Peyer's patch (tissue), 4 donors: ENCODE data around the gene ACSM4. TPM values are rescaled to one million over a fixed set of nuclear protein-coding genes. Genes with fewer than 3 reads are reported as not detected.

Source experiments
- DNase-seq, 3 donors: peaks; one replicate each; pipeline ENCODE4 v3.0.0-alpha.2; 2017 to 2019
- H3K27ac ChIP-seq, 4 donors: fragments of 200-600 bp; sonication (generic); one replicate each; pipeline ENCODE4 v1.5.1; 2016 to 2019
- H3K27me3 ChIP-seq, 2 donors: fragments of 200-600 bp; sonication (generic); one replicate each; pipeline ENCODE4 v1.5.1; 2019
- H3K36me3 ChIP-seq, 3 donors: fragments of 200-600 bp; sonication (generic); one replicate each; pipeline ENCODE4 v1.5.1; 2016 to 2019
- H3K4me1 ChIP-seq, 4 donors: fragments of 200-600 bp; sonication (generic); one replicate each; pipeline ENCODE4 v1.5.1; 2016 to 2019
- H3K4me3 ChIP-seq, 4 donors: fragments of 200-600 bp; sonication (generic); 1 replicate in 3 of 4; 2 replicates in 1 of 4; pipeline ENCODE4 v1.5.1; 2016 to 2019; ENCODE audit warnings: mild to moderate bottlenecking in 1 of 4
- H3K9me3 ChIP-seq, 4 donors: fragments of 200-600 bp; sonication (generic); one replicate each; pipeline ENCODE4 v1.5.1; 2016 to 2019; ENCODE audit warnings: mild to moderate bottlenecking in 1 of 4
- CTCF ChIP-seq, 6 experiments: fragments of 450-650 bp in 4 of 6; fragments of 200-600 bp in 2 of 6; sonication (generic) in 1 of 6; IDR thresholded peaks; one replicate each; pipeline ENCODE4 v1.5.1; 2017 to 2019; ENCODE audit warnings: antibody characterized with exemption in 6 of 6, mild to moderate bottlenecking in 3 of 6, moderate library complexity in 1 of 6
- POLR2A ChIP-seq, 2 donors: fragments of 450-650 bp; IDR thresholded peaks; one replicate each; pipeline ENCODE4 v1.5.1; 2017; ENCODE audit warnings: antibody characterized with exemption in 2 of 2, mild to moderate bottlenecking in 2 of 2, moderate library complexity in 2 of 2
- total RNA-seq, 4 donors: library from RNA; depleted of rRNA; stranded (reverse); fragments of >200 nt; gene quantifications; one replicate each; pipeline ENCODE4 v1.1.0, GENCODE V29; 2016

ACSM4 gene
- total RNA-seq, 4 donors from 2014 or later = not detected

GRCh38 chr12:7344833-7345606 lies 41.1 kb downstream of the ACSM4 start:
- Histone ChIP-seq H3K4me3 (no peak overlapping the region), H3K27me3 (no peaks in the 10 kb centered on the region), H3K36me3 (no peaks in the 10 kb centered on the region), H3K27ac (no peak overlapping the region), H3K4me1 (no peaks in the 10 kb centered on the region), H3K9me3 (no peaks in the 10 kb centered on the region)
- TF ChIP-seq CTCF (IDR thresholded peaks at IDR 0.05) (no peak), POLR2A (IDR thresholded peaks at IDR 0.05) (no peak)
- DNase-seq = no peak

GRCh38 chr12:7346551-7347225 lies 42.8 kb downstream of the ACSM4 start:
- DNase-seq = no peak
- no peak overlapping the region for H3K27ac ChIP-seq
- TF ChIP-seq POLR2A (IDR thresholded peaks at IDR 0.05) = no peak
- no peaks in the 10 kb centered on the region for H3K36me3 ChIP-seq
- no peaks in the 10 kb centered on the region for H3K4me1 ChIP-seq
- no peaks in the 10 kb centered on the region for H3K27me3 ChIP-seq
- no peaks in the 10 kb centered on the region for H3K9me3 ChIP-seq
- H3K4me3 ChIP-seq = no peak overlapping the region

GRCh38 chr12:7349418-7349817 lies 45.5 kb downstream of the ACSM4 start:
- H3K36me3 ChIP-seq = no peaks in the 10 kb centered on the region
- H3K4me3 ChIP-seq = no peak overlapping the region
- H3K27me3 ChIP-seq = no peaks in the 10 kb centered on the region
- no peaks in the 10 kb centered on the region for H3K4me1 ChIP-seq
- DNase-seq = no peak
- no peak for TF ChIP-seq POLR2A (IDR thresholded peaks at IDR 0.05)
- no peaks in the 10 kb centered on the region for H3K9me3 ChIP-seq
- H3K27ac ChIP-seq = no peak overlapping the region

GRCh38 chr12:7351177-7351576 lies 47.3 kb downstream of the ACSM4 start:
- H3K27me3 ChIP-seq = no peaks in the 10 kb centered on the region
- TF ChIP-seq POLR2A (IDR thresholded peaks at IDR 0.05) (no peak), CTCF (IDR thresholded peaks at IDR 0.05) (no peak)

GRCh38 chr12:7352661-7353060 lies 48.8 kb downstream of the ACSM4 start:
- H3K4me1 ChIP-seq = no peaks in the 10 kb centered on the region
- H3K36me3 ChIP-seq = no peaks in the 10 kb centered on the region
- H3K27ac ChIP-seq = no peak overlapping the region
- no peak overlapping the region for H3K4me3 ChIP-seq
- no peak for DNase-seq
- no peak for TF ChIP-seq POLR2A (IDR thresholded peaks at IDR 0.05)
- TF ChIP-seq CTCF (IDR thresholded peaks at IDR 0.05) = no peak
- no peaks in the 10 kb centered on the region for H3K9me3 ChIP-seq
- H3K27me3 ChIP-seq = no peaks in the 10 kb centered on the region

More at GRCh38 chr12:7351177-7351576, 47.3 kb downstream of the ACSM4 start:
- no peak overlapping the region for H3K27ac ChIP-seq
- no peak overlapping the region for H3K4me3 ChIP-seq
- no peaks in the 10 kb centered on the region for H3K9me3 ChIP-seq
- DNase-seq = no peak
- H3K4me1 ChIP-seq = no peaks in the 10 kb centered on the region
- H3K36me3 ChIP-seq = no peaks in the 10 kb centered on the region

GRCh38 chr12:7354529-7354928 lies 50.7 kb downstream of the ACSM4 start:
- H3K4me3 ChIP-seq = no peak overlapping the region
- no peak for DNase-seq
- no peaks in the 10 kb centered on the region for H3K9me3 ChIP-seq
- no peaks in the 10 kb centered on the region for H3K27me3 ChIP-seq
- H3K4me1 ChIP-seq = no peaks in the 10 kb centered on the region
- TF ChIP-seq POLR2A (IDR thresholded peaks at IDR 0.05) (no peak), CTCF (IDR thresholded peaks at IDR 0.05) (no peak)
- no peaks in the 10 kb centered on the region for H3K36me3 ChIP-seq
- no peak overlapping the region for H3K27ac ChIP-seq
